SK-N-SH treated with all-trans-retinoic acid at 6 μM for 48 hours (cell line): Measurements from ENCODE around the gene TBCA.

Experiments
- ATAC-seq: fragments of 200-7000 bp; cut with Tn5 transposase; 3 replicates; pipeline ENCODE4 v1.9.1; 2020; ENCODE audit warnings: mild to moderate bottlenecking, moderate library complexity
- ARNTL ChIP-seq: fragments of 450-650 bp; formaldehyde crosslinking; IDR thresholded peaks from 2 replicates; pipeline ENCODE4 v1.5.0; 2020; ENCODE audit warnings: low read depth, mild to moderate bottlenecking, moderate library complexity, borderline replicate concordance
- BACH2 ChIP-seq: fragments of 250-450 bp; sonication (Bioruptor Pico); IDR thresholded peaks from 2 replicates; pipeline ENCODE4 v1.9.0; 2021; ENCODE audit warnings: mild to moderate bottlenecking, borderline replicate concordance
- CSDC2 ChIP-seq: fragments of 250-450 bp; sonication (Bioruptor Pico); IDR thresholded peaks from 2 replicates; pipeline ENCODE4 v1.5.0; 2020; ENCODE audit warnings: mild to moderate bottlenecking, moderate library complexity
- ESRRG ChIP-seq: fragments of 250-450 bp; sonication (Bioruptor Pico); IDR thresholded peaks from 2 replicates; pipeline ENCODE4 v1.6.1; 2021; ENCODE audit warnings: mild to moderate bottlenecking
- GLIS3 ChIP-seq: fragments of 250-450 bp; sonication (Bioruptor Pico); IDR thresholded peaks from 2 replicates; pipeline ENCODE4 v1.5.0; 2020; ENCODE audit warnings: mild to moderate bottlenecking, moderate library complexity
- ISL1 ChIP-seq: fragments of 250-450 bp; sonication (Bioruptor Pico); IDR thresholded peaks from 2 replicates; pipeline ENCODE4 v2.1.2; 2022; ENCODE audit warnings: mild to moderate bottlenecking, moderate library complexity
- OSR1 ChIP-seq: fragments of 250-450 bp; sonication (Bioruptor Pico); IDR thresholded peaks from 2 replicates; pipeline ENCODE4 v1.8.0; 2022; ENCODE audit warnings: moderate library complexity, mild to moderate bottlenecking, inconsistent platforms
- PPARA ChIP-seq: fragments of 250-450 bp; sonication (Bioruptor Pico); IDR thresholded peaks from 2 replicates; pipeline ENCODE4 v1.5.0; 2020; ENCODE audit warnings: mild to moderate bottlenecking, borderline replicate concordance
- RARB ChIP-seq: fragments of 250-450 bp; sonication (Bioruptor Pico); IDR thresholded peaks from 2 replicates; pipeline ENCODE4 v1.8.0; 2021; ENCODE audit warnings: mild to moderate bottlenecking, moderate library complexity
- TCF4 ChIP-seq: fragments of 250-450 bp; sonication (Bioruptor Pico); IDR thresholded peaks from 2 replicates; pipeline ENCODE4 v1.8.0; 2021; ENCODE audit warnings: mild to moderate bottlenecking, moderate library complexity, borderline replicate concordance
- TOX ChIP-seq: fragments of 250-450 bp; sonication (Bioruptor Pico); IDR thresholded peaks from 2 replicates; pipeline ENCODE4 v1.8.0; 2021; ENCODE audit warnings: mild to moderate bottlenecking, moderate library complexity, borderline replicate concordance
- ZC3H10 ChIP-seq: fragments of 250-450 bp; sonication (Bioruptor Pico); IDR thresholded peaks from 2 replicates; pipeline ENCODE4 v1.5.1; 2021; ENCODE audit warnings: mild to moderate bottlenecking, moderate library complexity
- ZFP3 ChIP-seq: fragments of 250-450 bp; sonication (Bioruptor Pico); IDR thresholded peaks from 2 replicates; pipeline ENCODE4 v1.5.0; 2020; ENCODE audit warnings: mild to moderate bottlenecking, moderate library complexity
- ZFP30 ChIP-seq: fragments of 450-650 bp; formaldehyde crosslinking; IDR thresholded peaks from 2 replicates; pipeline ENCODE4 v1.5.0; 2022; ENCODE audit warnings: mild to moderate bottlenecking, moderate library complexity
- ZNF565 ChIP-seq: fragments of 450-650 bp; formaldehyde crosslinking; conservative IDR thresholded peaks from 2 replicates; pipeline ENCODE4 v1.5.0; 2020; ENCODE audit warnings: low read depth, mild to moderate bottlenecking, moderate library complexity
- ZNF8 ChIP-seq: fragments of 450-650 bp; formaldehyde crosslinking; IDR thresholded peaks from 2 replicates; pipeline ENCODE4 v1.5.0; 2020; ENCODE audit warnings: mild to moderate bottlenecking, moderate library complexity
- TF ChIP-seq, protein P1 (sequence below): fragments of 250-450 bp; sonication (Bioruptor Pico); IDR thresholded peaks from 2 replicates; pipeline ENCODE4 v1.8.0; 2021; ENCODE audit warnings: low read depth, mild to moderate bottlenecking, moderate library complexity, borderline replicate concordance
- TF ChIP-seq, protein P2 (sequence below): fragments of 250-450 bp; sonication (Bioruptor Pico); IDR thresholded peaks from 2 replicates; pipeline ENCODE4 v1.5.1; 2021; ENCODE audit warnings: mild to moderate bottlenecking, moderate library complexity
- TF ChIP-seq, protein P3 (sequence below): fragments of 250-450 bp; sonication (Bioruptor Pico); IDR thresholded peaks from 2 replicates; pipeline ENCODE4 v1.8.0; 2020; ENCODE audit warnings: mild to moderate bottlenecking, moderate library complexity, borderline replicate concordance

The TBCA gene

DNA sequence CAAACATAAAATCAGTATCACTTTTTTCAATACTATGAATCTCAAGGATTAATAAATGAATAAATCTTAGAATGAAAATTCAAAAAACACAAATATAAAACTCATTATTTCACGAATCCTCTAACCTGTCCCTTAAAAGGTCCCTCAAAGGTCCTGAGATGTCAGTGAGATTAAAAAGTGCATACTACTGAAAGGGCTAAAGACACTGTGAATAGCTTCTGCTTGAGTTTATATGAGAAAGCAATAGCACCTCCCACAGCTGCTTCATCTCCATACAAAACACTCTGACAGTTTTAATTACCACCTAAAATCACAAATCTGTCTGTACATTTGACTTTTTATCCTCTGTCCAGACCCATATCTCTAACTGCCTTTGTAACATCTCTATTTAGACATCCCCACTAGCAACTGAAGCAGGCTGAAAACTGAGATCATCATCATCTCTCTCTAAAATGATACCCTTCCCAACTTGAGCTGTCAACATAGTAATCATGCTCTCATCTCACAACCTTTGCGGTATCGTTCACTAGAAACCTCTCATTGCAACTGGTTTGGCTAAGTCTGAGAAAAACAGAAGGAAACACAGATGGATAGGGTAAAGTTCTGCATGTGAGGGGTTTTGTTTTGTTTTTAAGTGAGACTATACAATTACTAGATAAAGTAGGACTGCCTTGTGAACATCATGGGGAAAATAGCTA, 56.3 kb downstream of the TBCA start:
- ATAC-seq = no peak
- no peak for TF ChIP-seq PPARA (CRISPR knock-in tag)
- TF ChIP-seq, protein P1, sequence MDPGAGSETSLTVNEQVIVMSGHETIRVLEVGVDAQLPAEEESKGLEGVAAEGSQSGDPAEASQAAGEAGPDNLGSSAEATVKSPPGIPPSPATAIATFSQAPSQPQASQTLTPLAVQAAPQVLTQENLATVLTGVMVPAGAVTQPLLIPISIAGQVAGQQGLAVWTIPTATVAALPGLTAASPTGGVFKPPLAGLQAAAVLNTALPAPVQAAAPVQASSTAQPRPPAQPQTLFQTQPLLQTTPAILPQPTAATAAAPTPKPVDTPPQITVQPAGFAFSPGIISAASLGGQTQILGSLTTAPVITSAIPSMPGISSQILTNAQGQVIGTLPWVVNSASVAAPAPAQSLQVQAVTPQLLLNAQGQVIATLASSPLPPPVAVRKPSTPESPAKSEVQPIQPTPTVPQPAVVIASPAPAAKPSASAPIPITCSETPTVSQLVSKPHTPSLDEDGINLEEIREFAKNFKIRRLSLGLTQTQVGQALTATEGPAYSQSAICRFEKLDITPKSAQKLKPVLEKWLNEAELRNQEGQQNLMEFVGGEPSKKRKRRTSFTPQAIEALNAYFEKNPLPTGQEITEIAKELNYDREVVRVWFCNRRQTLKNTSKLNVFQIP (CRISPR knock-in tag) = no peak
- TF ChIP-seq ZFP3 (CRISPR knock-in tag) = no peak
- no peak for TF ChIP-seq ISL1 (CRISPR knock-in tag)
- no peak for TF ChIP-seq ESRRG (CRISPR knock-in tag)
- TF ChIP-seq ZNF8 (CRISPR knock-in tag) = no peak
- TF ChIP-seq, protein P2, sequence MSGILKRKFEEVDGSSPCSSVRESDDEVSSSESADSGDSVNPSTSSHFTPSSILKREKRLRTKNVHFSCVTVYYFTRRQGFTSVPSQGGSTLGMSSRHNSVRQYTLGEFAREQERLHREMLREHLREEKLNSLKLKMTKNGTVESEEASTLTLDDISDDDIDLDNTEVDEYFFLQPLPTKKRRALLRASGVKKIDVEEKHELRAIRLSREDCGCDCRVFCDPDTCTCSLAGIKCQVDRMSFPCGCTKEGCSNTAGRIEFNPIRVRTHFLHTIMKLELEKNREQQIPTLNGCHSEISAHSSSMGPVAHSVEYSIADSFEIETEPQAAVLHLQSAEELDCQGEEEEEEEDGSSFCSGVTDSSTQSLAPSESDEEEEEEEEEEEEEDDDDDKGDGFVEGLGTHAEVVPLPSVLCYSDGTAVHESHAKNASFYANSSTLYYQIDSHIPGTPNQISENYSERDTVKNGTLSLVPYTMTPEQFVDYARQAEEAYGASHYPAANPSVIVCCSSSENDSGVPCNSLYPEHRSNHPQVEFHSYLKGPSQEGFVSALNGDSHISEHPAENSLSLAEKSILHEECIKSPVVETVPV (CRISPR knock-in tag) = no peak
- no peak for TF ChIP-seq TCF4 (CRISPR knock-in tag)
- TF ChIP-seq ZFP30 = no peak
- TF ChIP-seq ARNTL (CRISPR knock-in tag) = no peak
- no peak for TF ChIP-seq RARB (CRISPR knock-in tag)
- TF ChIP-seq TOX (CRISPR knock-in tag) = no peak
- TF ChIP-seq CSDC2 (CRISPR knock-in tag) = no peak
- TF ChIP-seq, protein P3, sequence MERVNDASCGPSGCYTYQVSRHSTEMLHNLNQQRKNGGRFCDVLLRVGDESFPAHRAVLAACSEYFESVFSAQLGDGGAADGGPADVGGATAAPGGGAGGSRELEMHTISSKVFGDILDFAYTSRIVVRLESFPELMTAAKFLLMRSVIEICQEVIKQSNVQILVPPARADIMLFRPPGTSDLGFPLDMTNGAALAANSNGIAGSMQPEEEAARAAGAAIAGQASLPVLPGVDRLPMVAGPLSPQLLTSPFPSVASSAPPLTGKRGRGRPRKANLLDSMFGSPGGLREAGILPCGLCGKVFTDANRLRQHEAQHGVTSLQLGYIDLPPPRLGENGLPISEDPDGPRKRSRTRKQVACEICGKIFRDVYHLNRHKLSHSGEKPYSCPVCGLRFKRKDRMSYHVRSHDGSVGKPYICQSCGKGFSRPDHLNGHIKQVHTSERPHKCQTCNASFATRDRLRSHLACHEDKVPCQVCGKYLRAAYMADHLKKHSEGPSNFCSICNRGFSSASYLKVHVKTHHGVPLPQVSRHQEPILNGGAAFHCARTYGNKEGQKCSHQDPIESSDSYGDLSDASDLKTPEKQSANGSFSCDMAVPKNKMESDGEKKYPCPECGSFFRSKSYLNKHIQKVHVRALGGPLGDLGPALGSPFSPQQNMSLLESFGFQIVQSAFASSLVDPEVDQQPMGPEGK (CRISPR knock-in tag) = no peak

DNA sequence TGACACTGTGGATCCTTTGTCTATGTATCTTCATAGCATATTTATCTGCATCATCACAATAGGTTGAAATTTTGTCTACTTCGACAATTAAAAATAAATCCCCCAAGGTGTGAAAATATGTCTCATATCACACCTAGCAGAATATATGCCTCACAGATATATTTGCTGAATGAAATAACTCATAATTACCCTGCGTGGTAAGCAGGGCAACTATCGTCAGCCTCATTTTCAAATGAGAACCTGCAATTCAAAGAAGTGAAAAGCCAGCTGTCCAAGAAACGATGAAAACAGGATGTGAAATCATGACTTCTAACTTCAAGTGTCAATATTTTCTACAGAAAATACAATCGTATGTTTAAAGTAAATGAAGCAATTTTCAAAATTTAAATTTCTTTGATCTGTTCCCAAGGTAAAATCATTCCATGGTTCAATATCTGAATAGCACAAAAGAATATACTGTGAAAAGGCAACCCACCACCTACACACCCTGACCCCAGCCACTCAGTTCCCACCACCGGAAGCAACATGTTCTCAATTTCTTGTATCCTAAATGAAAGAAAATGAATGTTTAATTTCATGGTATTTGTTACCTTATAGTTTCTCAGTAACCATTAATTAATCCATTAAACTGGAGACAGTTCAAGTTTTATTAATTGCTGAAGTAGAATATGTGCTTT, 57.1 kb downstream of the TBCA start:
- ATAC-seq = no peak
- TF ChIP-seq ZNF8 (CRISPR knock-in tag) (no peak), TOX (CRISPR knock-in tag) (no peak), ZFP3 (CRISPR knock-in tag) (no peak), ZNF565 (CRISPR knock-in tag) (no peak), BACH2 (CRISPR knock-in tag) (no peak), ISL1 (CRISPR knock-in tag) (no peak), PPARA (CRISPR knock-in tag) (no peak), OSR1 (CRISPR knock-in tag) (no peak), GLIS3 (CRISPR knock-in tag) (no peak), ZFP30 (no peak), RARB (CRISPR knock-in tag) (no peak), TCF4 (CRISPR knock-in tag) (no peak), ZC3H10 (CRISPR knock-in tag) (no peak)
- TF ChIP-seq, protein P2 (CRISPR knock-in tag) = no peak
- TF ChIP-seq, protein P3 (CRISPR knock-in tag) = no peak
